Astrocyte (in vitro differentiated cells and primary cell): ENCODE results near the gene MACO1.

ENCODE experiments used
- EZH2 ChIP-seq: IDR thresholded peaks from 2 replicates; pipeline ENCODE4 v1.6.1; 2012; ENCODE audit warnings: mild to moderate bottlenecking, low read length, inconsistent platforms; ENCODE audit not compliant: insufficient read depth
- TF ChIP-seq, protein P1 (sequence below): IDR thresholded peaks from 2 replicates; pipeline ENCODE4 v1.5.1; 2011; ENCODE audit warnings: low read depth, mild to moderate bottlenecking, inconsistent platforms, low read length, moderate library complexity; ENCODE audit not compliant: insufficient read depth

DNA sequence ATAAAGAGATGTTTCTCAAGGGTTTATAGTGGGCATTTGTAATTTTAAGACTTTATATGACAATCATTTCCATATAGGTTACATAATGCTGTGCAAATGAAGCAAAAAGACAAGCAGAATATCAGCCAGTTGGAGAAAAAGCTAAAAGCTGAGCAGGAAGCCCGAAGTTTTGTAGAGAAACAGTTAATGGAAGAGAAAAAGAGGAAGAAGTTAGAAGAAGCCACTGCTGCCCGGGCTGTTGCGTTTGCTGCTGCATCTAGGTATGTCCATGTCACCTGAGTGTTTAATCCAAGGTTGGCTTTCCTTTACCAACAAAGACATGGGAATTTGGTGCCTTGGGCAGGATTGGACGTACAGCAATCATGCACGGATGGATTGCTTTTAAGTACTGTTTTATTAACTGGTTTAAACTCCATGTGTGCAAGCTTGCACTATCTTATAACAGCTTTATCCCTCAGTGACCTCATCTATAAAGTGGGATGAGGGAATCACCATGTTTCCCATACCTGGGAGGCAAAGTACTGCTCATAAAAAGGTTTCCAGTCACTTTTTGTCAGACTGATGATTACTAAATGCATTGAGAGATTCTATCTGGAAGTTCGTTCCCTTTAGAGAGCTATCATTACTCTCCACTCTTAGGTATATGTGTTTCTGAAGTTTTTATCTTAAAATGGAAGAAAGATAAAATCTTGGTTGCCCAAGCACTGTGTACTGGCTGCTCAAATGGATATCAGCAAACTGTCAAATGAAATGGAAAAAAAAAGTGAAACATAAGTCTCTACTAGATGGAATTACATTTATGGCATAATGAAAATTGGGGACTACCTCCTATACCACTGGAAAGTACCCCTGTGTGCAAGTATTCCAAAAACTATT is 55.1 kb downstream of the MACO1 start:
- TF ChIP-seq, protein P1, sequence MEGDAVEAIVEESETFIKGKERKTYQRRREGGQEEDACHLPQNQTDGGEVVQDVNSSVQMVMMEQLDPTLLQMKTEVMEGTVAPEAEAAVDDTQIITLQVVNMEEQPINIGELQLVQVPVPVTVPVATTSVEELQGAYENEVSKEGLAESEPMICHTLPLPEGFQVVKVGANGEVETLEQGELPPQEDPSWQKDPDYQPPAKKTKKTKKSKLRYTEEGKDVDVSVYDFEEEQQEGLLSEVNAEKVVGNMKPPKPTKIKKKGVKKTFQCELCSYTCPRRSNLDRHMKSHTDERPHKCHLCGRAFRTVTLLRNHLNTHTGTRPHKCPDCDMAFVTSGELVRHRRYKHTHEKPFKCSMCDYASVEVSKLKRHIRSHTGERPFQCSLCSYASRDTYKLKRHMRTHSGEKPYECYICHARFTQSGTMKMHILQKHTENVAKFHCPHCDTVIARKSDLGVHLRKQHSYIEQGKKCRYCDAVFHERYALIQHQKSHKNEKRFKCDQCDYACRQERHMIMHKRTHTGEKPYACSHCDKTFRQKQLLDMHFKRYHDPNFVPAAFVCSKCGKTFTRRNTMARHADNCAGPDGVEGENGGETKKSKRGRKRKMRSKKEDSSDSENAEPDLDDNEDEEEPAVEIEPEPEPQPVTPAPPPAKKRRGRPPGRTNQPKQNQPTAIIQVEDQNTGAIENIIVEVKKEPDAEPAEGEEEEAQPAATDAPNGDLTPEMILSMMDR, result no peak
- TF ChIP-seq EZH2, result no peak
